ENCODE measurements around the gene ZNF304.

- TF ChIP-seq CTCF (conservative IDR thresholded peaks at IDR 0.05; ENCODE audit: low read depth, low read length) (no peak), EZH2 (IDR thresholded peaks at IDR 0.05; ENCODE audit: low read length, unreplicated experiment) (no peak)
Observed at GRCh38 chr19:57376151-57376550, 25.1 kb downstream of the ZNF304 start.

Data from PC-3 (cell line).